HEK293 (cell line): ENCODE measurements around the gene OST4.

Experiments
- BCL11A ChIP-seq: fragments of 450-650 bp; formaldehyde crosslinking; IDR thresholded peaks from 2 replicates; pipeline ENCODE4 v1.5.1; 2016; ENCODE audit warnings: low read depth, missing biosample characterization, missing genetic modification characterization
- GLI2 ChIP-seq: fragments of 450-650 bp; formaldehyde crosslinking; IDR thresholded peaks from 2 replicates; pipeline ENCODE4; 2017; ENCODE audit warnings: missing biosample characterization, missing genetic modification characterization, low read depth, borderline replicate concordance
- GLI4 ChIP-seq: fragments of 450-650 bp; formaldehyde crosslinking; IDR thresholded peaks from 2 replicates; pipeline ENCODE4 v1.5.1; 2016; ENCODE audit warnings: missing biosample characterization, missing genetic modification characterization
- GLIS2 ChIP-seq: fragments of 450-650 bp; formaldehyde crosslinking; IDR thresholded peaks from 2 replicates; pipeline ENCODE4 v1.5.1; 2016; ENCODE audit warnings: missing biosample characterization, missing genetic modification characterization
- KLF1 ChIP-seq: fragments of 450-650 bp; formaldehyde crosslinking; IDR thresholded peaks from 2 replicates; pipeline ENCODE4 v1.5.1; 2016; ENCODE audit warnings: missing biosample characterization, missing genetic modification characterization
- MYNN ChIP-seq: fragments of 450-650 bp; formaldehyde crosslinking; IDR thresholded peaks from 2 replicates; pipeline ENCODE4 v1.5.1; 2016; ENCODE audit warnings: missing biosample characterization, missing genetic modification characterization, borderline replicate concordance
- OVOL3 ChIP-seq: fragments of 450-650 bp; formaldehyde crosslinking; IDR thresholded peaks from 2 replicates; pipeline ENCODE4 v1.5.1; 2016; ENCODE audit warnings: missing biosample characterization, missing genetic modification characterization
- PRDM4 ChIP-seq: fragments of 450-650 bp; formaldehyde crosslinking; IDR thresholded peaks from 2 replicates; pipeline ENCODE4 v1.5.1; 2017; ENCODE audit warnings: missing biosample characterization, missing genetic modification characterization
- SCRT2 ChIP-seq: fragments of 450-650 bp; formaldehyde crosslinking; IDR thresholded peaks from 2 replicates; pipeline ENCODE4 v1.5.1; 2016; ENCODE audit warnings: missing biosample characterization, missing genetic modification characterization
- SP3 ChIP-seq: fragments of 450-650 bp; formaldehyde crosslinking; IDR thresholded peaks from 2 replicates; pipeline ENCODE4 v1.5.1; 2016; ENCODE audit warnings: missing biosample characterization, missing genetic modification characterization
- ZEB2 ChIP-seq: fragments of 450-650 bp; formaldehyde crosslinking; IDR thresholded peaks from 2 replicates; pipeline ENCODE4 v1.5.1; 2016; ENCODE audit warnings: missing biosample characterization, missing genetic modification characterization
- ZFP37 ChIP-seq: fragments of 450-650 bp; formaldehyde crosslinking; IDR thresholded peaks from 2 replicates; pipeline ENCODE4 v1.5.1; 2016; ENCODE audit warnings: missing biosample characterization, missing genetic modification characterization
- ZNF112 ChIP-seq: fragments of 450-650 bp; formaldehyde crosslinking; IDR thresholded peaks from 2 replicates; pipeline ENCODE4 v1.5.0; 2017; ENCODE audit warnings: missing biosample characterization, missing genetic modification characterization
- ZNF132 ChIP-seq: fragments of 450-650 bp; formaldehyde crosslinking; IDR thresholded peaks from 2 replicates; pipeline ENCODE4 v1.5.1; 2017; ENCODE audit warnings: missing biosample characterization, missing genetic modification characterization, borderline replicate concordance
- ZNF146 ChIP-seq: fragments of 450-650 bp; formaldehyde crosslinking; IDR thresholded peaks from 2 replicates; pipeline ENCODE4 v1.5.1; 2016; ENCODE audit warnings: missing biosample characterization, missing genetic modification characterization
- ZNF214 ChIP-seq: fragments of 450-650 bp; formaldehyde crosslinking; IDR thresholded peaks from 2 replicates; pipeline ENCODE4 v1.5.1; 2017; ENCODE audit warnings: missing biosample characterization, mild to moderate bottlenecking, missing genetic modification characterization, borderline replicate concordance
- ZNF23 ChIP-seq: fragments of 450-650 bp; formaldehyde crosslinking; IDR thresholded peaks from 2 replicates; pipeline ENCODE4 v1.5.1; 2016; ENCODE audit warnings: missing biosample characterization, missing genetic modification characterization, borderline replicate concordance
- ZNF248 ChIP-seq: fragments of 450-650 bp; formaldehyde crosslinking; IDR thresholded peaks from 2 replicates; pipeline ENCODE4 v1.5.1; 2017; ENCODE audit warnings: missing biosample characterization, missing genetic modification characterization
- ZNF362 ChIP-seq: fragments of 450-650 bp; formaldehyde crosslinking; IDR thresholded peaks from 2 replicates; pipeline ENCODE4 v1.5.1; 2016; ENCODE audit warnings: missing biosample characterization, missing genetic modification characterization
- ZNF416 ChIP-seq: fragments of 450-650 bp; formaldehyde crosslinking; IDR thresholded peaks from 2 replicates; pipeline ENCODE4 v1.5.1; 2016; ENCODE audit warnings: missing biosample characterization, missing genetic modification characterization
- ZNF510 ChIP-seq: fragments of 450-650 bp; formaldehyde crosslinking; IDR thresholded peaks from 2 replicates; pipeline ENCODE4 v1.5.1; 2018; ENCODE audit warnings: mild to moderate bottlenecking, missing genetic modification characterization, missing biosample characterization; ENCODE audit not compliant: insufficient replicate concordance
- ZNF521 ChIP-seq: fragments of 450-650 bp; formaldehyde crosslinking; IDR thresholded peaks from 2 replicates; pipeline ENCODE4 v1.5.1; 2017; ENCODE audit warnings: missing biosample characterization, mild to moderate bottlenecking, missing genetic modification characterization
- ZNF555 ChIP-seq: fragments of 450-650 bp; formaldehyde crosslinking; conservative IDR thresholded peaks from 2 replicates; pipeline ENCODE4 v1.5.1; 2017; ENCODE audit warnings: missing biosample characterization, mild to moderate bottlenecking, missing genetic modification characterization, inconsistent platforms
- ZNF560 ChIP-seq: fragments of 450-650 bp; formaldehyde crosslinking; IDR thresholded peaks from 2 replicates; pipeline ENCODE4 v1.5.1; 2017; ENCODE audit warnings: missing biosample characterization, missing genetic modification characterization, borderline replicate concordance
- ZNF561 ChIP-seq: fragments of 450-650 bp; IDR thresholded peaks from 2 replicates; pipeline ENCODE4 v1.5.1; 2018; ENCODE audit warnings: missing biosample characterization, missing genetic modification characterization, borderline replicate concordance
- ZNF623 ChIP-seq: fragments of 450-650 bp; formaldehyde crosslinking; IDR thresholded peaks from 2 replicates; pipeline ENCODE4 v1.5.1; 2016; ENCODE audit warnings: missing biosample characterization, missing genetic modification characterization
- ZNF654 ChIP-seq: fragments of 450-650 bp; formaldehyde crosslinking; IDR thresholded peaks from 2 replicates; pipeline ENCODE4 v1.5.1; 2016; ENCODE audit warnings: low read depth, missing biosample characterization, missing genetic modification characterization
- ZNF670 ChIP-seq: fragments of 450-650 bp; formaldehyde crosslinking; IDR thresholded peaks from 2 replicates; pipeline ENCODE4 v1.5.1; 2016; ENCODE audit warnings: missing biosample characterization, missing genetic modification characterization, low read depth
- ZNF747 ChIP-seq: fragments of 450-650 bp; formaldehyde crosslinking; IDR thresholded peaks from 2 replicates; pipeline ENCODE4 v1.5.1; 2016; ENCODE audit warnings: missing biosample characterization, missing genetic modification characterization
- ZNF830 ChIP-seq: fragments of 450-650 bp; IDR thresholded peaks from 2 replicates; pipeline ENCODE4 v1.5.0; 2018; ENCODE audit warnings: missing biosample characterization, missing genetic modification characterization, low read depth, mild to moderate bottlenecking, moderate library complexity
- ZNF837 ChIP-seq: fragments of 450-650 bp; formaldehyde crosslinking; IDR thresholded peaks from 2 replicates; pipeline ENCODE4 v1.5.1; 2016; ENCODE audit warnings: missing biosample characterization, missing genetic modification characterization
- TF ChIP-seq, protein P1 (sequence below): IDR thresholded peaks from 2 replicates; pipeline ENCODE4 v1.6.1; 2011; ENCODE audit warnings: mild to moderate bottlenecking, low read depth, low read length, borderline replicate concordance
- TF ChIP-seq, protein P2 (sequence below): fragments of 450-650 bp; formaldehyde crosslinking; IDR thresholded peaks from 2 replicates; pipeline ENCODE4 v1.5.1; 2017; ENCODE audit warnings: missing biosample characterization, missing genetic modification characterization
- TF ChIP-seq, protein P3 (sequence below): fragments of 450-650 bp; formaldehyde crosslinking; IDR thresholded peaks from 2 replicates; pipeline ENCODE4 v1.5.1; 2016; ENCODE audit warnings: missing biosample characterization, missing genetic modification characterization

The OST4 gene

GRCh38 chr2:27050281-27050995 lies 21.0 kb downstream of the OST4 start (continued):
- TF ChIP-seq PRDM4 (no peak), ZNF214 (tag by site-specific recombination) (no peak), ZNF23 (no peak), ZNF248 (no peak), ZNF654 (tag by site-specific recombination) (no peak; the same call in 1 of the 2 replicates), OVOL3 (tag by site-specific recombination) (no peak), ZNF112 (tag by site-specific recombination) (no peak), ZNF561 (tag by site-specific recombination) (no peak), ZNF830 (tag by site-specific recombination) (no peak), ZNF560 (no peak), ZNF747 (tag by site-specific recombination) (no peak), ZNF521 (tag by site-specific recombination) (no peak), ZNF416 (tag by site-specific recombination) (no peak), SCRT2 (no peak; the same call in 1 of the 2 replicates), KLF1 (tag by site-specific recombination) (peak; percentile 70), MYNN (tag by site-specific recombination) (no peak), ZNF132 (tag by site-specific recombination) (no peak), GLIS2 (tag by site-specific recombination) (0 out of 2 replicates have a peak, but pooled peaks have one; percentile 57), BCL11A (tag by site-specific recombination) (no peak), ZNF146 (tag by site-specific recombination) (no peak), ZNF555 (no peak), ZNF670 (no peak), ZNF362 (no peak), ZFP37 (no peak), ZNF510 (tag by site-specific recombination) (no peak), GLI2 (no peak), GLI4 (tag by site-specific recombination) (no peak; the same call in 1 of the 2 replicates), ZNF623 (no peak), SP3 (tag by site-specific recombination) (no peak; the same call in 1 of the 2 replicates), ZNF837 (tag by site-specific recombination) (no peak), ZEB2 (no peak)
- TF ChIP-seq, protein P1, sequence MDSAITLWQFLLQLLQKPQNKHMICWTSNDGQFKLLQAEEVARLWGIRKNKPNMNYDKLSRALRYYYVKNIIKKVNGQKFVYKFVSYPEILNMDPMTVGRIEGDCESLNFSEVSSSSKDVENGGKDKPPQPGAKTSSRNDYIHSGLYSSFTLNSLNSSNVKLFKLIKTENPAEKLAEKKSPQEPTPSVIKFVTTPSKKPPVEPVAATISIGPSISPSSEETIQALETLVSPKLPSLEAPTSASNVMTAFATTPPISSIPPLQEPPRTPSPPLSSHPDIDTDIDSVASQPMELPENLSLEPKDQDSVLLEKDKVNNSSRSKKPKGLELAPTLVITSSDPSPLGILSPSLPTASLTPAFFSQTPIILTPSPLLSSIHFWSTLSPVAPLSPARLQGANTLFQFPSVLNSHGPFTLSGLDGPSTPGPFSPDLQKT: no peak
- TF ChIP-seq, protein P2, sequence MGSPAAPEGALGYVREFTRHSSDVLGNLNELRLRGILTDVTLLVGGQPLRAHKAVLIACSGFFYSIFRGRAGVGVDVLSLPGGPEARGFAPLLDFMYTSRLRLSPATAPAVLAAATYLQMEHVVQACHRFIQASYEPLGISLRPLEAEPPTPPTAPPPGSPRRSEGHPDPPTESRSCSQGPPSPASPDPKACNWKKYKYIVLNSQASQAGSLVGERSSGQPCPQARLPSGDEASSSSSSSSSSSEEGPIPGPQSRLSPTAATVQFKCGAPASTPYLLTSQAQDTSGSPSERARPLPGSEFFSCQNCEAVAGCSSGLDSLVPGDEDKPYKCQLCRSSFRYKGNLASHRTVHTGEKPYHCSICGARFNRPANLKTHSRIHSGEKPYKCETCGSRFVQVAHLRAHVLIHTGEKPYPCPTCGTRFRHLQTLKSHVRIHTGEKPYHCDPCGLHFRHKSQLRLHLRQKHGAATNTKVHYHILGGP (tag by site-specific recombination): no peak
- TF ChIP-seq, protein P3, sequence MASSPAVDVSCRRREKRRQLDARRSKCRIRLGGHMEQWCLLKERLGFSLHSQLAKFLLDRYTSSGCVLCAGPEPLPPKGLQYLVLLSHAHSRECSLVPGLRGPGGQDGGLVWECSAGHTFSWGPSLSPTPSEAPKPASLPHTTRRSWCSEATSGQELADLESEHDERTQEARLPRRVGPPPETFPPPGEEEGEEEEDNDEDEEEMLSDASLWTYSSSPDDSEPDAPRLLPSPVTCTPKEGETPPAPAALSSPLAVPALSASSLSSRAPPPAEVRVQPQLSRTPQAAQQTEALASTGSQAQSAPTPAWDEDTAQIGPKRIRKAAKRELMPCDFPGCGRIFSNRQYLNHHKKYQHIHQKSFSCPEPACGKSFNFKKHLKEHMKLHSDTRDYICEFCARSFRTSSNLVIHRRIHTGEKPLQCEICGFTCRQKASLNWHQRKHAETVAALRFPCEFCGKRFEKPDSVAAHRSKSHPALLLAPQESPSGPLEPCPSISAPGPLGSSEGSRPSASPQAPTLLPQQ (tag by site-specific recombination): no peak
